Measurements from ENCODE around the gene CEL. TPM values are rescaled to one million over a fixed set of nuclear protein-coding genes. Genes with fewer than 3 reads are reported as not detected.
"Not testable (repeated sequence)": the region's sequence is repeated elsewhere in the genome, so short reads cannot be mapped to it uniquely, and the experiment has no call there.

CEL gene
- polyA plus RNA-seq, 3 donors from 2014 or later = not detected

GRCh38 chr9:133051966-133052539 is 9.7 kb upstream of the CEL start:
- H3K36me3 Mint-ChIP-seq = peaks cover 11 to 34% (median 18%) of the 10 kb centered on the region in 3 donors
- DNase-seq = no peak
- no peaks in the 10 kb centered on the region for H3K9me3 Mint-ChIP-seq
- no peak overlapping the region for H3K4me3 Mint-ChIP-seq
- H3K4me1 Mint-ChIP-seq = no peaks in the 10 kb centered on the region
- H3K27ac Mint-ChIP-seq = no peak overlapping the region
- H3K27me3 Mint-ChIP-seq (ENCODE audit: low read depth in 3 of 3) = peaks cover 0 to 4% (median 0%) of the 10 kb centered on the region in 3 donors

GRCh38 chr9:133054194-133054890 is 7.4 kb upstream of the CEL start:
- no peaks in the 10 kb centered on the region for H3K9me3 Mint-ChIP-seq

DNA sequence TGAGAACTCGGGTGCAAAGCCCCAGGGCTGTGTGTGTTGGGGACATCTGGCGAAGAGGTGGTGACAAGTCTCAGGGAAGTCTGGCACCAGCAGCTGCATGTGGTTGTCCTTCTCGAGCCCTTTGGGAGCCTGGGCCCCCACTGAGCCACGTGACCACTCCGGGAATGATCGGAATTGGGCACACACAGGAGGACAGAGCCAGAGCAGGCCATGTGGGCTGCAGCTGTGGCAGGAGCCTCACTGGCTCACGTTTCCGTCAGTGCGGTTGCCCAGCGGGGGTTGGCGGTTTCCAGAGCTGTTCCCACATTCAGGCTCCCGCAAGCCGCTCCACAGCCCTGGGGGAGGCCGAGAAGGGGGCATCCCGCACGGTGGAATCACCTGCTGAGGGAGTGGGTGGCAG is 6.8 kb upstream of the CEL start:
- Mint-ChIP-seq H3K36me3 (peaks cover 6 to 27% (median 13%) of the 10 kb centered on the region in 3 donors), H3K4me3 (no peak overlapping the region), H3K4me1 (peaks cover 20% of the 10 kb centered on the region in 2 donors), H3K27ac (no peak overlapping the region), H3K9me3 (no peaks in the 10 kb centered on the region), H3K27me3 (ENCODE audit: low read depth in 3 of 3) (peaks cover 0 to 3% (median 2%) of the 10 kb centered on the region in 3 donors)
- DNase-seq = no peak

More at GRCh38 chr9:133054194-133054890, 7.4 kb upstream of the CEL start:
- Mint-ChIP-seq H3K4me1 (peaks cover 14% of the 10 kb centered on the region in 2 donors), H3K27me3 (ENCODE audit: low read depth in 3 of 3) (peaks cover 0 to 3% (median 2%) of the 10 kb centered on the region in 3 donors), H3K36me3 (peaks cover 8 to 33% (median 18%) of the 10 kb centered on the region in 3 donors), H3K27ac (no peak overlapping the region), H3K4me3 (no peak overlapping the region)
- DNase-seq = no peak

DNA sequence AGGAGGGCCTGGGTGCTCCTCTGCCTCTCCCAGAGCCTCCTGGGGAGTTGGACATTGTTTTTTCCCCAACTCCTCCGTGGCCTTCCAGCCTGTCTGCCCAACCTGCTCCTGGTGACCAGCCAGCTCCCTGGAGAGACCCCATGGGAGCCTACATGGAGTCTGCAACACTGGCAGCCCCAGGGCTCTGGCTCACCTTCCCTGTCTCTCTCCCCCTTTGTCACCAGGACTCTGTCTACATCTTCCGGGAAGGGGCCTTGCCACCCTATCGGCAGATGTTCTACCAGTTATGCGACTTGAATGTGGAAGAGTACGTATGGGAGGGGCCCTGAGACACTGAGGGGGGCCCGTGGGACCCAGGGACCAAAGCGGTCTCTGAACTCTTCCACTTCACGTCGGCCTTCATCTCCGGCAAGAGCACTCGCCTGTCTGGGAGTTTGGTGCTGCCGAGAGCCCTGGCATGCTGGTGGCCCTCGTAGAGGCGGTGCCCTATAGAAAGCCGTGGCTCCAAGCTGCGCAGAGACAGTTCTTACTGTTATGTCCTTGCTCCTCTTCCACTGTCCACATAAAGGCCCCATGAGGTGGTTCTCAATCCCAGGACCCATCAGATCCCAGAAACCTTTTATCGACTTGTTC is 5.9 kb upstream of the CEL start:
- H3K36me3 Mint-ChIP-seq = peaks cover 6 to 22% (median 11%) of the 10 kb centered on the region in 3 donors
- peaks cover 0 to 3% (median 2%) of the 10 kb centered on the region in 3 donors for H3K27me3 Mint-ChIP-seq (ENCODE audit: low read depth in 3 of 3)
- H3K4me3 Mint-ChIP-seq = no peak overlapping the region
- H3K27ac Mint-ChIP-seq = no peak overlapping the region
- DNase-seq = no peak
- peaks cover 24 to 26% of the 10 kb centered on the region in 2 donors for H3K4me1 Mint-ChIP-seq
- no peaks in the 10 kb centered on the region for H3K9me3 Mint-ChIP-seq

DNA sequence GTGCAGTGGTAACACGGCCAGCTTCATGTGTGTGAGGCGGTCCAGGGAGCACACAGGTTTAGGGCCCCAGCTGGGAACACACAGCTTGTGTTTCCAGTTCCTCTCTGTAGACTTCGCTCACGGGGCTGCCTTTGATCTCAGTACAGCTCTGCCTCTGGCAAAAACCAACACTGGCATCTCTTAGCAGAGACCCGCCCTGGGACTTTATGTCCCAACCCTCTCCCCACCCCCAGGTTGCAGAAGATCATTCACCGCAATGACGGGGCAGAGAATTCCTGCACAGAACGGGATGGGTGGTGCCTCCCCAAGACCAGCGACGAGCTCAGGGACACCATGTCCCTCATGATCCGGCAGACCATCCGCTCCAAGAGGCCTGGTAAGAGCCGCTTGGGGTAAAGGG is 5.2 kb upstream of the CEL start:
- Mint-ChIP-seq H3K4me3 (no peak overlapping the region), H3K36me3 (peaks cover 6 to 20% (median 10%) of the 10 kb centered on the region in 3 donors), H3K27me3 (ENCODE audit: low read depth in 3 of 3) (peaks cover 0 to 3% (median 2%) of the 10 kb centered on the region in 3 donors), H3K27ac (no peak overlapping the region), H3K4me1 (peaks cover 26 to 27% of the 10 kb centered on the region in 2 donors), H3K9me3 (no peaks in the 10 kb centered on the region)
- no peak for DNase-seq

DNA sequence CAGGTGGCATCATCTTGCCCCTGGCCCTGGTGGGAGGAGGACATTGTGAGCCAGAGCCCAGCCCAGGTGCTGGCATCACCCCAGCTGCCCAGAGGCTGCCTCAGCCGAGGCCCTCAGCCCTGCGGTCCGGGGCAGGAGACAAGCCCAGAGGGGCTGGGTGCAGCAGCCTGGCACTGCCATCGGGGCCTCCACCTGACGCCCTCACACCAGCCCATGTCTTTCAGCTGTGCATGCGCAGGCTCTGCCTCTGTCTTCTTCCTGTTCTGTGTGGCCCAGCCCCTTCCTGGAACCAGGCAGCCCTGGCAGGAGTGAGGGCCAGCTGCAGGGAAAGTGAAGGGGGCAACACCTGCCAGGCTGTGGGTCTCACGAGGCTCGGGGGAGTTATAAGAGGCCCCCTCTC is 4.8 kb upstream of the CEL start:
- DNase-seq = no peak
- Mint-ChIP-seq H3K27me3 (ENCODE audit: low read depth in 3 of 3) (peaks cover 0 to 3% (median 2%) of the 10 kb centered on the region in 3 donors), H3K4me3 (no peak overlapping the region), H3K36me3 (peaks cover 6 to 20% (median 10%) of the 10 kb centered on the region in 3 donors), H3K27ac (no peak overlapping the region), H3K9me3 (no peaks in the 10 kb centered on the region), H3K4me1 (peaks cover 26 to 27% of the 10 kb centered on the region in 2 donors)

DNA sequence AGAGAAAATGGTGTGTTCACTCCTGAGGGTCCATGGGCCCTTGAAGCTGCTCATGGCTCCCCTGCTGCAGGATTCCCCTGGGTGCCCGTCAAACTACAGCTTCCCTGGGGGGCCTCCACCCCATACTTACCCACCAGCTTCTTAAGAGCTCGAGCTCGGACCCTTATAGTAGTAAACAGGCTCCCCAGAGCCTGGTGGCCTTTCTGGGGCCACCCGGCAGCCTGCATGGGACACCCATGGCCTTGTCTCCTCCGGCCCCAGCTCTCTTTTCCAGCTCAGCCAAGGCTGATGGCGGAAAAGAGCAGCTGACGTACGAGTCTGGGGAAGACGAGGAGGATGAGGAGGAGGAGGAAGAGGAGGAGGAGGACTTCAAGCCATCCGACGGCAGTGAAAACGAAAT is 4.2 kb upstream of the CEL start:
- peaks cover 0 to 3% (median 2%) of the 10 kb centered on the region in 3 donors for H3K27me3 Mint-ChIP-seq (ENCODE audit: low read depth in 3 of 3)
- peaks cover 26 to 27% of the 10 kb centered on the region in 2 donors for H3K4me1 Mint-ChIP-seq
- H3K4me3 Mint-ChIP-seq = peak overlapping the region in 1 of 5 donors; percentile 30
- H3K9me3 Mint-ChIP-seq = no peaks in the 10 kb centered on the region
- DNase-seq = no peak
- H3K36me3 Mint-ChIP-seq = peaks cover 6 to 20% (median 10%) of the 10 kb centered on the region in 3 donors
- H3K27ac Mint-ChIP-seq = no peak overlapping the region

GRCh38 chr9:133058071-133058470 is 3.7 kb upstream of the CEL start:
- H3K36me3 Mint-ChIP-seq = peaks cover 6 to 20% (median 10%) of the 10 kb centered on the region in 3 donors
- H3K4me3 Mint-ChIP-seq = no peak overlapping the region
- peaks cover 26 to 27% of the 10 kb centered on the region in 2 donors for H3K4me1 Mint-ChIP-seq
- H3K27ac Mint-ChIP-seq = no peak overlapping the region
- H3K9me3 Mint-ChIP-seq = no peaks in the 10 kb centered on the region
- no peak for DNase-seq
- H3K27me3 Mint-ChIP-seq (ENCODE audit: low read depth in 3 of 3) = peaks cover 0 to 3% (median 2%) of the 10 kb centered on the region in 3 donors

DNA sequence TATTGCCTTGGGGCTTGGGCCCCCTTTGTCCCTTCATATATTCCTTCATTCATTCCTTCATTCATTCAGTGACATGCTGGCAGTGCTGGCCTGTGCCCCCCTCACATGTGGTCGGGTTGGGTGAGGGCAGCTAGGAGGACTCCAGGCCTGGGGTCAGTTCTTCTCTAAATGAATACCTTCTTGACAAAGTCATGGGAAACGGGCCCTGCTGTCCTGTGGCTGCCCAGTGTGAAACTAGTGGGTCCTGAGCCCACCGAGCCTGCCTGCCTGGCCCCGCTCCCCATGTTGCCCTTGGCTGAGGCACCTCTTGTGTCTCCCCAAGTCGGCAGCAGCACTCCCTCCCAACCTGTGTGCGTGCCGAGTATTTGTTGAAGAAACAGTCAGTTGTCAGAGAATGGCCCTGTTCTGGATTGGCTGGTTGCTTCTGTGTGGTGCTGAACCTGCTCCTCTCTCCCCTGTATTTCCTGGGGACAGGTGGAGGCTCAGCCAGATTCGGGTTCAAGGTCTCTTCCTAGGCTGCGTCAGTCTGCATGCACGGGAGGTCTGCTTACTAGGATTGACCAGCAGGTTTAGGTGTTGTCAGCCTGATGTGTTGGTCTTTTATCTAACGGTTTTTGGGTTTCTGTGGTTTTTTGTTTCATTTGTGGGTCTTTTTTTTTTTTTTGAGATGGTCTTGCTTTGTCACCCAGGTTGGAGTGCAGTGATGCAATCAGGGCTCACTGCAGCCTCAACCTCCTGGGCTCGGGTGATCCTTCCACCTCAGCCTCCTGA is 3.0 kb upstream of the CEL start:
- Mint-ChIP-seq H3K27me3 (ENCODE audit: low read depth in 3 of 3) (peaks cover 0 to 2% (median 1%) of the 10 kb centered on the region in 3 donors), H3K36me3 (peaks cover 6 to 19% (median 10%) of the 10 kb centered on the region in 3 donors), H3K4me1 (peaks cover 26 to 27% of the 10 kb centered on the region in 2 donors), H3K9me3 (no peaks in the 10 kb centered on the region), H3K27ac (peak overlapping the region in 4 of 6 donors; percentile 8 to 80 (median 26)), H3K4me3 (peak overlapping the region in 2 of 5 donors; percentile 35 to 57)
- peak in 1 of 3 donors; percentile 16 for DNase-seq

DNA sequence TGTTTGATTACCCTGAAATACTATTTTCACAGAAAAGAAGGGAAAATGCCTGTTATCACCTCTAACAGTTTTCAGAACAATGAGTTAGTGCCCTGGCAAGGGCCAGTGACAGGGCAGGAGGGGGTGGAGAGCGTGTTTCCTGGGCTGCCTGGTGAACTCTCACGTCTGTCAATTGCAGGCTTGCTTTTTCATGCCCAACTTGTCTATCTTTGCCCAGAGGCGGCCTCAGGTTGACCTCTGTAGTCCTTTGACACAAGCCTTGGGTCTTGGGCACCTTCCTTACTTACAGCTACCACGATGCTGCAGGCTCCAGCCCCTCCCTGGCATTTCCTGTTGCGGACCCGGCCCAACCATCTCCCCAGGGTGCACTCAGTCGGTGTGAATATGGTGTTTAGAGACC is 2.2 kb upstream of the CEL start:
- Mint-ChIP-seq H3K27me3 (ENCODE audit: low read depth in 3 of 3) (peaks cover 0 to 2% (median 1%) of the 10 kb centered on the region in 3 donors), H3K9me3 (no peaks in the 10 kb centered on the region), H3K27ac (peak overlapping the region in 1 of 6 donors; percentile 62), H3K4me1 (peaks cover 26 to 27% of the 10 kb centered on the region in 2 donors), H3K36me3 (peaks cover 6 to 14% (median 6%) of the 10 kb centered on the region in 3 donors), H3K4me3 (peak overlapping the region; percentile 35 to 63 (median 44))
- peak in 1 of 3 donors; percentile 4 for DNase-seq

DNA sequence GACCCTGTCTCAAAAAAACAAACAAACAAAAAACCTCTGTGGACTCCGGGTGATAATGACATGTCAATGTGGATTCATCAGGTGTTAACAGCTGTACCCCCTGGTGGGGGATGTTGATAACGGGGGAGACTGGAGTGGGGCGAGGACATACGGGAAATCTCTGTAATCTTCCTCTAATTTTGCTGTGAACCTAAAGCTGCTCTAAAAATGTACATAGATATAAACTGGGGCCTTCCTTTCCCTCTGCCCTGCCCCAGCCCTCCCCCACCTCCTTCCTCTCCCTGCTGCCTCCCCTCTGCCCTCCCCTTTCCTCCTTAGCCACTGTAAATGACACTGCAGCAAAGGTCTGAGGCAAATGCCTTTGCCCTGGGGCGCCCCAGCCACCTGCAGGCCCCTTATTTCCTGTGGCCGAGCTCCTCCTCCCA is 1.4 kb upstream of the CEL start:
- H3K9me3 Mint-ChIP-seq = no peaks in the 10 kb centered on the region
- peaks cover 6 to 11% (median 6%) of the 10 kb centered on the region in 3 donors for H3K36me3 Mint-ChIP-seq
- no peak for DNase-seq
- H3K27me3 Mint-ChIP-seq (ENCODE audit: low read depth in 3 of 3) = peaks cover 0 to 2% (median 1%) of the 10 kb centered on the region in 3 donors
- H3K4me3 Mint-ChIP-seq = peak overlapping the region in 2 of 5 donors; percentile 33 to 34
- peaks cover 26 to 27% of the 10 kb centered on the region in 2 donors for H3K4me1 Mint-ChIP-seq
- H3K27ac Mint-ChIP-seq = peak overlapping the region in 4 of 6 donors; percentile 19 to 53 (median 24)

DNA sequence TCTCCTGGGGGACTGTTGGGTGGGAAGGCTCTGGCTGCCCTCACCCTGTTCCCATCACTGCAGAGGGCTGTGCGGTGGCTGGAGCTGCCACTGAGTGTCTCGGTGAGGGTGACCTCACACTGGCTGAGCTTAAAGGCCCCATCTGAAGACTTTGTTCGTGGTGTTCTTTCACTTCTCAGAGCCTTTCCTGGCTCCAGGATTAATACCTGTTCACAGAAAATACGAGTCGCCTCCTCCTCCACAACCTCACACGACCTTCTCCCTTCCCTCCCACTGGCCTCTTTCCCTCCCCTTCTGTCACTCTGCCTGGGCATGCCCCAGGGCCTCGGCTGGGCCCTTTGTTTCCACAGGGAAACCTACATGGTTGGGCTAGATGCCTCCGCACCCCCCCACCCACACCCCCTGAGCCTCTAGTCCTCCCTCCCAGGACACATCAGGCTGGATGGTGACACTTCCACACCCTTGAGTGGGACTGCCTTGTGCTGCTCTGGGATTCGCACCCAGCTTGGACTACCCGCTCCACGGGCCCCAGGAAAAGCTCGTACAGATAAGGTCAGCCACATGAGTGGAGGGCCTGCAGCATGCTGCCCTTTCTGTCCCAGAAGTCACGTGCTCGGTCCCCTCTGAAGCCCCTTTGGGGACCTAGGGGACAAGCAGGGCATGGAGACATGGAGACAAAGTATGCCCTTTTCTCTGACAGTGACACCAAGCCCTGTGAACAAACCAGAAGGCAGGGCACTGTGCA is 590 bp upstream of the CEL start:
- not testable (repeated sequence) for H3K27ac Mint-ChIP-seq
- H3K4me1 Mint-ChIP-seq = peaks cover 26 to 27% of the 10 kb centered on the region in 2 donors

DNA sequence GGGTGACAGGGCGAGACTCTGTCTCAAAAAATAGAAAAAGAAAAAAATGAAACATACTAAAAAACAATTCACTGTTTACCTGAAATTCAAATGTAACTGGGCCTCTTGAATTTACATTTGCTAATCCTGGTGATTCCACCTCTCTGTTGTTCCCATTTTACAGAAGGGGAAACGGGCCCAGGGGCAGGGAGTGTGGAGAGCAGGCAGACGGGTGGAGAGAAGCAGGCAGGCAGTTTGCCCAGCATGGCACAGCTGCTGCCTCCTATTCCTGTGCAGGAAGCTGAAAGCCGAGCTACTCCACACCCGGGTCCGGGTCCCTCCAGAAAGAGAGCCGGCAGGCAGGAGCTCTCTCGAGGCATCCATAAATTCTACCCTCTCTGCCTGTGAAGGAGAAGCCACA is 788 bp downstream of the CEL start:
- H3K27ac Mint-ChIP-seq; H3K4me3 Mint-ChIP-seq; DNase-seq; H3K36me3 Mint-ChIP-seq; H3K9me3 Mint-ChIP-seq; H3K27me3 Mint-ChIP-seq (ENCODE audit: low read depth in 3 of 3): not testable (repeated sequence)
- H3K4me1 Mint-ChIP-seq = peaks cover 26 to 27% of the 10 kb centered on the region in 2 donors

More for the DNA sequence above, 590 bp upstream of the CEL start:
- H3K4me3 Mint-ChIP-seq; DNase-seq; H3K36me3 Mint-ChIP-seq; H3K27me3 Mint-ChIP-seq (ENCODE audit: low read depth in 3 of 3); H3K9me3 Mint-ChIP-seq: not testable (repeated sequence)
